ENCODE measurements around the gene FAM163A.

DNA sequence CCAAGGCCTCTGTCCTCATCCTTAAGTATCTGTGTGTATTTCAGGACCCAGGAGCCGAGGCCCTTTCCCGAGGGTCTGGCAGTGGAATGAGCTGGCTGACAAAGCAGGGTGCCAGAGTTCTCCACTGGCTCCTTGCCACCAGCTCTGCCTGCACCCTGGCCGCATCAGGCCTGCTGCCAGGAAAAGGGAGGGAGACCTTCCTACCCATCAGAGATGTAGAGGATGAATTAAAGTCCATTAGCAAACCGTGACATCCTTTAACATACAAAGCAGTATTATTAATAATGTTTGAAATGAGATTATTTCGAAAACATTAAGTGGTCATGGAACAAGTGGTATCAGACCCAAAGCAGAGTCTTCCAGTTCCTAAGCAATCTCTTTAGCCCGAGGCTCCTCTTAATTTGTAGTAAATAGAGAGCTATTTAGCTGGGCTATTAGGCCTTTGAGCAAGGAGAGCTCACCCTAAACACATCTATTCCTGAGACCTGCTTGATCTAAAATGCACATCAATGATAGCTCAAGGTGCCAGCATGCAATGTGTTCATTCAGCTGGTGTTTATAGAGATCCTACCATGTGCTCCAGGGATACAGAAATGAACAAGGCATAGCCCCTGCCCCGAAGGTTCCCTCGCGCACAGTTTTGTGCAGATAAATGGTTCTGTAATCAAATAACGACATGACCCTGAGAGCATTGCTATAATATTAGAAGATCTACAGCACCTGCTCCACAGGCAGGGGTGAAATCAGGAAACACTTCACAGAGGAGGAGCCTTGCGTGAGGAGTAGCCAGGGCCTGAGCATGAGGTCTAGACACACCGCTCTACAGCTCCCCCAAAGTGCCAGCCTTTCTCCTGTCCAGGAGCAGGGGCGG is 44.0 kb downstream of the FAM163A start:
- TF ChIP-seq FOS (IDR thresholded peaks at IDR 0.05; ENCODE audit: extremely low read depth, insufficient read length) = no peak
- no peak for TF ChIP-seq ZBTB17 (CRISPR knock-in tag; IDR thresholded peaks at IDR 0.05)
- TF ChIP-seq REST (IDR thresholded peaks at IDR 0.05; ENCODE audit: borderline replicate concordance) = no peak
- no peak for TF ChIP-seq REST (CRISPR knock-in tag; IDR thresholded peaks at IDR 0.05; ENCODE audit: low read depth)
- TF ChIP-seq, protein P1, sequence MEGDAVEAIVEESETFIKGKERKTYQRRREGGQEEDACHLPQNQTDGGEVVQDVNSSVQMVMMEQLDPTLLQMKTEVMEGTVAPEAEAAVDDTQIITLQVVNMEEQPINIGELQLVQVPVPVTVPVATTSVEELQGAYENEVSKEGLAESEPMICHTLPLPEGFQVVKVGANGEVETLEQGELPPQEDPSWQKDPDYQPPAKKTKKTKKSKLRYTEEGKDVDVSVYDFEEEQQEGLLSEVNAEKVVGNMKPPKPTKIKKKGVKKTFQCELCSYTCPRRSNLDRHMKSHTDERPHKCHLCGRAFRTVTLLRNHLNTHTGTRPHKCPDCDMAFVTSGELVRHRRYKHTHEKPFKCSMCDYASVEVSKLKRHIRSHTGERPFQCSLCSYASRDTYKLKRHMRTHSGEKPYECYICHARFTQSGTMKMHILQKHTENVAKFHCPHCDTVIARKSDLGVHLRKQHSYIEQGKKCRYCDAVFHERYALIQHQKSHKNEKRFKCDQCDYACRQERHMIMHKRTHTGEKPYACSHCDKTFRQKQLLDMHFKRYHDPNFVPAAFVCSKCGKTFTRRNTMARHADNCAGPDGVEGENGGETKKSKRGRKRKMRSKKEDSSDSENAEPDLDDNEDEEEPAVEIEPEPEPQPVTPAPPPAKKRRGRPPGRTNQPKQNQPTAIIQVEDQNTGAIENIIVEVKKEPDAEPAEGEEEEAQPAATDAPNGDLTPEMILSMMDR (IDR thresholded peaks at IDR 0.05 in 2 of 3, conservative IDR thresholded peaks at IDR 0.05 in 1 of 3; ENCODE audit: insufficient read depth in 2 of 3, low read depth in 1 of 3, low read length in 3 of 3) = no peak
- TF ChIP-seq MCM5 (IDR thresholded peaks at IDR 0.05; ENCODE audit: low read depth) = no peak
- no peak for TF ChIP-seq YY1 (IDR thresholded peaks at IDR 0.05; ENCODE audit: borderline replicate concordance in 1 of 3, control insufficient read depth in 1 of 3, extremely low read depth in 1 of 3, insufficient read depth in 3 of 3, insufficient read length in 1 of 3, insufficient replicate concordance in 2 of 3, low read depth in 1 of 3, low read length in 2 of 3)
- TF ChIP-seq CBX8 (IDR thresholded peaks at IDR 0.05; ENCODE audit: borderline replicate concordance, extremely low read depth, low read depth, low read length, poor library complexity, severe bottlenecking) = no peak
- no peak for TF ChIP-seq KLF13 (tag; IDR thresholded peaks at IDR 0.05; ENCODE audit: borderline replicate concordance, low read depth)
- TF ChIP-seq HMG20B (CRISPR knock-in tag; IDR thresholded peaks at IDR 0.05) = no peak
- no peak for TF ChIP-seq POLR2A (conservative IDR thresholded peaks at IDR 0.05)
- no peak for TF ChIP-seq CBX2 (IDR thresholded peaks at IDR 0.05; ENCODE audit: insufficient read depth, low read length, poor library complexity, severe bottlenecking)
- no peak for TF ChIP-seq ZKSCAN1 (IDR thresholded peaks at IDR 0.05; ENCODE audit: low read depth, low read length)
- TF ChIP-seq DNMT1 (IDR thresholded peaks at IDR 0.05) = no peak
